Lower lobe of right lung (tissue), 2 donors: Measurements from ENCODE around the gene OXER1. TPM values are rescaled to one million over a fixed set of nuclear protein-coding genes. Genes with fewer than 3 reads are reported as not detected.
A peak's percentile ranks its signal among the peaks of the same experiment; 100 is the strongest.
"Not testable (repeated sequence)": the region's sequence is repeated elsewhere in the genome, so short reads cannot be mapped to it uniquely, and the experiment has no call there.

Experiments
- ATAC-seq, 2 donors: fragments of 200-7000 bp; cut with Tn5 transposase; one replicate each; pipeline ENCODE4 v1.9.1; 2020 to 2022; ENCODE audit warnings: mild to moderate bottlenecking in 2 of 2, moderate library complexity in 2 of 2
- DNase-seq: peaks from one replicate; pipeline ENCODE4 v3.0.0-alpha.2; 2020
- H3K27ac ChIP-seq: fragments of 200-600 bp; one replicate; pipeline ENCODE4 v1.8.0; 2022
- H3K27me3 ChIP-seq: fragments of 200-600 bp; one replicate; pipeline ENCODE4 v1.8.0; 2022; ENCODE audit warnings: low read depth
- H3K36me3 ChIP-seq: fragments of 200-600 bp; one replicate; pipeline ENCODE4 v1.8.0; 2022; ENCODE audit warnings: mild to moderate bottlenecking
- H3K4me1 ChIP-seq: fragments of 200-600 bp; one replicate; pipeline ENCODE4 v1.8.0; 2022
- H3K4me3 ChIP-seq: fragments of 200-600 bp; one replicate; pipeline ENCODE4 v1.8.0; 2022; ENCODE audit warnings: mild to moderate bottlenecking
- H3K9me3 ChIP-seq: fragments of 200-600 bp; one replicate; pipeline ENCODE4 v1.8.0; 2022
- CTCF ChIP-seq: fragments of 200-600 bp; IDR thresholded peaks from one replicate; pipeline ENCODE4 v1.8.0; 2022; ENCODE audit warnings: antibody characterized with exemption, mild to moderate bottlenecking
- intact Hi-C: fragments of 100-400 bp; cut with DNase I; formaldehyde crosslinking; loops from one replicate; pipeline ENCODE4 v1.11.0; 2022
- total RNA-seq: library from RNA; stranded (reverse); fragmentation: NEBNext Ultra II Directional; extraction: Animal tissue kit (Norgen Biotek cat#: 25700); gene quantifications from one replicate; pipeline ENCODE4 v1.2.1, GENCODE V29; 2021
- donor health status: DM: no; HTN: yes; CAD: no; lungs with severe emphysema.

Gene OXER1
- total RNA-seq, 1 donor from 2014 or later: 1.9 TPM

- no peaks in the 10 kb centered on the region for H3K4me1 ChIP-seq
- no peaks in the 10 kb centered on the region for H3K9me3 ChIP-seq
- ATAC-seq (peak; percentile 68 to 92), DNase-seq (no peak)
- peaks cover 8% of the 10 kb centered on the region for H3K36me3 ChIP-seq
- no peak overlapping the region for H3K4me3 ChIP-seq
- intact Hi-C loops: no loop called here
- H3K27me3 ChIP-seq: no peaks in the 10 kb centered on the region
- no peak for TF ChIP-seq CTCF
- H3K27ac ChIP-seq: peak overlapping the region; percentile 3
Observed at GRCh38 chr2:42741140-42741539, 22.8 kb downstream of the OXER1 start.

- TF ChIP-seq CTCF: no peak
- H3K9me3 ChIP-seq: peaks cover 7% of the 10 kb centered on the region
- H3K27ac ChIP-seq: no peak overlapping the region
- H3K4me3 ChIP-seq: no peak overlapping the region
- no peaks in the 10 kb centered on the region for H3K27me3 ChIP-seq
- ATAC-seq: no peak
- intact Hi-C loops: no loop called here
- DNase-seq: no peak
- no peaks in the 10 kb centered on the region for H3K4me1 ChIP-seq
- H3K36me3 ChIP-seq: peaks cover 8% of the 10 kb centered on the region
Observed at GRCh38 chr2:42736598-42737322, 27.2 kb downstream of the OXER1 start.

GRCh38 chr2:42733852-42734251 lies 30.1 kb downstream of the OXER1 start:
- peaks cover 18% of the 10 kb centered on the region for H3K9me3 ChIP-seq
- TF ChIP-seq CTCF: no peak
- no peaks in the 10 kb centered on the region for H3K27me3 ChIP-seq
- no peak overlapping the region for H3K4me3 ChIP-seq
- peaks cover 8% of the 10 kb centered on the region for H3K36me3 ChIP-seq
- no peak overlapping the region for H3K27ac ChIP-seq
- DNase-seq (no peak), ATAC-seq (no peak)
- intact Hi-C loops: no loop called here
- no peaks in the 10 kb centered on the region for H3K4me1 ChIP-seq

GRCh38 chr2:42731316-42731715 lies 32.6 kb downstream of the OXER1 start:
- H3K4me3 ChIP-seq, intact Hi-C loops, H3K36me3 ChIP-seq, DNase-seq, H3K4me1 ChIP-seq, ATAC-seq, H3K27me3 ChIP-seq, H3K27ac ChIP-seq: not testable (repeated sequence)
- peaks cover 18% of the 10 kb centered on the region for H3K9me3 ChIP-seq

DNA sequence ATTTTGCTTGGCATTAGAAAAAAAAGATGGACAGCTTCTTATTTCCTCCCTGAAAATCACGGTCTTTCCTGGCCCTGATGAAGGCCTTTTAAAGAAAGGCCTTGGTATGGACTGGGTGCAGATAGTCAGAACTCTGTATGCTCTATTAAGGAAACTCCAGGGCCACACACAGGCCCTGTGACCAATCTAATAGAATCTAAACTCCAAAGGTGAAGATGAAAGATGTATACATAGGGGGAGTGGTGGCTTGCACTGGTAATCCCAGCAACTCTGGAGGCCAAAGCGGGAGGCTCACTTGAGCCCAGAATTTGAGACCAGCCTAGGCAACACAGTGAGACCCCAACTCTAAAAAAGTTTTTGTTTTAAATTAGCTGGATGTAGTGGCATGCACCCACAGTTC lies 37.3 kb downstream of the OXER1 start:
- Histone ChIP-seq H3K4me3 (no peak overlapping the region), H3K4me1 (peaks cover 13% of the 10 kb centered on the region), H3K36me3 (no peaks in the 10 kb centered on the region), H3K9me3 (peaks cover 11% of the 10 kb centered on the region), H3K27ac (no peak overlapping the region), H3K27me3 (no peaks in the 10 kb centered on the region)
- intact Hi-C loops: no loop called here
- ATAC-seq (no peak), DNase-seq (no peak)
- no peak for TF ChIP-seq CTCF

GRCh38 chr2:42725657-42726056 lies 38.3 kb downstream of the OXER1 start:
- no peak for TF ChIP-seq CTCF
- Histone ChIP-seq H3K4me1 (peaks cover 13% of the 10 kb centered on the region), H3K27ac (no peak overlapping the region), H3K4me3 (no peak overlapping the region), H3K36me3 (no peaks in the 10 kb centered on the region), H3K27me3 (no peaks in the 10 kb centered on the region), H3K9me3 (peaks cover 11% of the 10 kb centered on the region)
- DNase-seq: peak; percentile 51
- intact Hi-C loops: no loop called here
- ATAC-seq: peak in 1 of 2 donors; percentile 51
